HG03520 (cell line): ENCODE data around the gene FAM13C.

ENCODE experiments used
- ATAC-seq: cut with Tn5 transposase; IDR thresholded peaks from one replicate; pipeline ENCODE4 v1.9.1; 2021; ENCODE audit warnings: mild to moderate bottlenecking, moderate library complexity; ENCODE audit not compliant: unreplicated experiment

The FAM13C gene

GRCh38 chr10:59362959-59363381 is 621 bp upstream of the FAM13C start:
- ATAC-seq: no peak

GRCh38 chr10:59361663-59362143 is 646 bp downstream of the FAM13C start:
- ATAC-seq: no peak

- ATAC-seq: no peak
These were observed 1.5 kb downstream of the FAM13C start for GRCh38 chr10:59360605-59361405.

GRCh38 chr10:59358576-59358975 is 3.8 kb downstream of the FAM13C start:
- ATAC-seq: no peak

- no peak for ATAC-seq
These were observed 7.9 kb downstream of the FAM13C start for GRCh38 chr10:59354434-59354833.

- ATAC-seq: no peak
These were observed 11.8 kb downstream of the FAM13C start for GRCh38 chr10:59350558-59350957.

- no peak for ATAC-seq
These were observed 16.0 kb downstream of the FAM13C start for GRCh38 chr10:59346321-59346720.

GRCh38 chr10:59342723-59343122 is 19.6 kb downstream of the FAM13C start:
- no peak for ATAC-seq

- no peak for ATAC-seq
These were observed 20.3 kb downstream of the FAM13C start for GRCh38 chr10:59342000-59342399.

GRCh38 chr10:59340285-59340684 is 22.1 kb downstream of the FAM13C start:
- ATAC-seq: no peak

GRCh38 chr10:59339351-59339750 is 23.0 kb downstream of the FAM13C start:
- no peak for ATAC-seq

GRCh38 chr10:59337201-59337652 is 25.1 kb downstream of the FAM13C start:
- ATAC-seq: no peak

- ATAC-seq: no peak
These were observed 25.7 kb downstream of the FAM13C start for GRCh38 chr10:59336632-59337031.

GRCh38 chr10:59335497-59335896 is 26.9 kb downstream of the FAM13C start:
- ATAC-seq: no peak

GRCh38 chr10:59333701-59334100 is 28.6 kb downstream of the FAM13C start:
- no peak for ATAC-seq

GRCh38 chr10:59332581-59332980 is 29.8 kb downstream of the FAM13C start:
- no peak for ATAC-seq

GRCh38 chr10:59331661-59332060 is 30.7 kb downstream of the FAM13C start:
- no peak for ATAC-seq

- ATAC-seq: no peak
These were observed 37.2 kb downstream of the FAM13C start for GRCh38 chr10:59325116-59325515.

GRCh38 chr10:59324597-59324996 is 37.8 kb downstream of the FAM13C start:
- no peak for ATAC-seq

GRCh38 chr10:59323831-59324401 is 38.4 kb downstream of the FAM13C start:
- ATAC-seq: no peak

- ATAC-seq: no peak
These were observed 39.3 kb downstream of the FAM13C start for GRCh38 chr10:59323036-59323459.

GRCh38 chr10:59322131-59322530 is 40.2 kb downstream of the FAM13C start:
- no peak for ATAC-seq
